ENCODE results near the gene CLDN3. TPM values are rescaled to one million over a fixed set of nuclear protein-coding genes. Genes with fewer than 3 reads are reported as not detected.

CLDN3 gene
- total and polyA plus RNA-seq, 9 of the 15 experiments (the other 6 are each of a cell fraction or from before 2014, with no cell fraction given) = 0.29 TPM; not detected in 8

DNA sequence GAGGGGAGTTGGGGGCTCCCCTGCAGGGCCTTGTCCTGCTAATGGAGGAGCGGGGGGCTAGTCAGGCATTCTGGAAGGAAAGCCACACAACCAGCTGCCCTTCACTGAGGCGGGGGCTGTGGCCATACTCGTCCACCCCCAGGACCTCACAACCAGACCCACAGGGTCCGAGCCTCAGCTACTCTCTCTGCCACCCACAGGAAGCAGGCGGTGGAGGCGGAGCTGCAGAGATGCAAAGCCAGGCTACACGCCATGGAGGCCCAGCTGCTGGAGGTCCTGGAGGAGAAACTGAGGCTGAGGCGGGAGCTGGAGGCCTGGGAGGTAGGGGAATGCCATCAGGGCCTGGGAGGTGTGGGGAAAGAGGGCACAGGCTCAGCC lies 34.6 kb downstream of the CLDN3 start:
- in situ Hi-C loops (cut with MboI) (loop anchor here (10.0 kb wide), 1 partner anchor 401 kb away; no protein-coding TSS in a partner anchor), intact Hi-C loops (cut with micrococcal nuclease) (loop anchor here (10.0 kb wide), 1 partner anchor 401 kb away; no protein-coding TSS in a partner anchor)
- Histone ChIP-seq H3K4me3 (no peak overlapping the region), H3K79me2 (ENCODE audit: control insufficient read depth, insufficient read depth, low read length) (peaks cover 19% of the 10 kb centered on the region), H3K4me1 (replicated peaks in 1 of 2; ENCODE audit: control insufficient read depth in 2 of 2, insufficient read depth in 2 of 2, low read length in 2 of 2) (peaks cover 2 to 50% of the 10 kb centered on the region in 2 experiments; a peak in 4 of 5 replicates), H3K36me3 (ENCODE audit: control insufficient read depth, insufficient read depth, low read length) (peaks cover 24% of the 10 kb centered on the region), H3K27ac (ENCODE audit: extremely low read depth, low read depth, low read length) (no peak overlapping the region), H2AFZ (ENCODE audit: low read depth, low read length) (no peak overlapping the region), H3K4me2 (ENCODE audit: insufficient read depth, low read length) (no peak overlapping the region), H3K27me3 (ENCODE audit: control insufficient read depth in 2 of 2, insufficient read depth in 2 of 2, low read length in 2 of 2) (no peaks in the 10 kb centered on the region; a peak in 1 of 5 replicates), H3K9me3 (replicated peaks; ENCODE audit: control insufficient read depth, insufficient read depth, low read depth, low read length) (no peaks in the 10 kb centered on the region), H4K20me1 (replicated peaks; ENCODE audit: control insufficient read depth, insufficient read depth, low read length) (peaks cover 21% of the 10 kb centered on the region), H3K9ac (ENCODE audit: insufficient read depth in 1 of 2, low read depth in 2 of 2, low read length in 2 of 2) (peak overlapping the region in 1 of 2 experiments; percentile 56; a peak in 1 of 4 replicates), H3K9me1 (ENCODE audit: control insufficient read depth, insufficient read depth, low read length) (peaks cover 4% of the 10 kb centered on the region)
- TF ChIP-seq, protein P1, sequence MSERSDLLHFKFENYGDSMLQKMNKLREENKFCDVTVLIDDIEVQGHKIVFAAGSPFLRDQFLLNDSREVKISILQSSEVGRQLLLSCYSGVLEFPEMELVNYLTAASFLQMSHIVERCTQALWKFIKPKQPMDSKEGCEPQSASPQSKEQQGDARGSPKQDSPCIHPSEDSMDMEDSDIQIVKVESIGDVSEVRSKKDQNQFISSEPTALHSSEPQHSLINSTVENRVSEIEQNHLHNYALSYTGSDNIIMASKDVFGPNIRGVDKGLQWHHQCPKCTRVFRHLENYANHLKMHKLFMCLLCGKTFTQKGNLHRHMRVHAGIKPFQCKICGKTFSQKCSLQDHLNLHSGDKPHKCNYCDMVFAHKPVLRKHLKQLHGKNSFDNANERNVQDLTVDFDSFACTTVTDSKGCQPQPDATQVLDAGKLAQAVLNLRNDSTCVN (CRISPR knock-in tag; IDR thresholded peaks at IDR 0.05) = no peak
- TF ChIP-seq ARID1B (IDR thresholded peaks at IDR 0.05) = no peak
- peak; percentile 55; the same call in 1 of the 2 replicates for TF ChIP-seq POLR2G (IDR thresholded peaks at IDR 0.05; ENCODE audit: low read depth, low read length)
- peak; percentile 59 for TF ChIP-seq RBFOX2 (IDR thresholded peaks at IDR 0.05; ENCODE audit: low read depth, low read length)
- ATAC-seq = no peak
- DNase-seq (ENCODE audit: extremely low read depth in 1 of 4, low spot score in 3 of 4) = peak in 1 of 4 experiments; percentile 3
- ChIA-PET CTCF (ENCODE audit: low intra/inter-chr PET ratio) (no interaction called here), POLR2A (interaction anchor here (0.7 to 1.2 kb wide), 3 partner anchors 10 to 128 kb away, joined by 3 read pairs; no protein-coding TSS in a partner anchor)
- no peak for FAIRE-seq
- 94% methylated on average over 7 of the region's 8 CpGs for WGBS (ENCODE audit: insufficient coverage, low coverage, missing lambda C conversion rate)
- BruUV-seq (replicated peaks) = no TSS peak
